CD4-positive, alpha-beta T cell (primary cell): ENCODE results near the gene CEP192. TPM values are rescaled to one million over a fixed set of nuclear protein-coding genes. Genes with fewer than 3 reads are reported as not detected.
A peak's percentile ranks its signal among the peaks of the same experiment; 100 is the strongest.

Source experiments
- ATAC-seq: fragments of 200-7000 bp; cut with Tn5 transposase; one replicate; pipeline ENCODE4 v1.10.0; 2022; ENCODE audit warnings: mild to moderate bottlenecking; ENCODE audit not compliant: poor library complexity
- CTCF ChIA-PET: fragments of 350-600 bp; sonication (Branson Sonifier 250); formaldehyde crosslinking; loops from one replicate; lab custom pipeline; 2021; ENCODE audit warnings: antibody characterized with exemption, inconsistent platforms; lab: Charles Lee
- POLR2A ChIA-PET: fragments of 350-600 bp; sonication (Branson Sonifier 250); formaldehyde crosslinking; loops from one replicate; lab custom pipeline; 2021; ENCODE audit warnings: antibody characterized with exemption, inconsistent platforms; lab: Charles Lee
- DNase-seq, 14 experiments: peaks; one replicate each; pipeline ENCODE4 v3.0.0-alpha.2; 2013 to 2020; ENCODE audit warnings: mixed read lengths in 2 of 14
- H3K27ac ChIP-seq, 2 donors: one replicate each; pipeline versions ENCODE4 v1.5.1 to v1.7.0; 2013; ENCODE audit warnings: low read length in 2 of 2, low read depth in 1 of 2, mild to moderate bottlenecking in 1 of 2
- H3K27me3 ChIP-seq, 2 experiments: 1 replicate in 1 of 2; 2 replicates in 1 of 2; pipeline versions ENCODE4 v1.6.1 to v1.7.0; 2013; ENCODE audit warnings: low read length in 2 of 2, control low read depth in 1 of 2, mild to moderate bottlenecking in 1 of 2, moderate library complexity in 1 of 2; ENCODE audit not compliant: insufficient read depth in 2 of 2, control insufficient read depth in 1 of 2
- H3K36me3 ChIP-seq: one replicate; pipeline ENCODE4 v1.6.1; 2013; ENCODE audit warnings: low read length, control low read depth; ENCODE audit not compliant: insufficient read depth
- H3K4me1 ChIP-seq: one replicate; pipeline ENCODE4 v1.6.1; 2013; ENCODE audit warnings: low read length, control low read depth; ENCODE audit not compliant: insufficient read depth
- H3K4me3 ChIP-seq: one replicate; pipeline ENCODE4 v1.5.1; 2013; ENCODE audit warnings: mild to moderate bottlenecking, low read length, moderate library complexity
- H3K9me3 ChIP-seq, 2 experiments: 1 replicate in 1 of 2; 2 replicates in 1 of 2; pipeline versions ENCODE4 v1.6.1 to v1.7.0; 2013; ENCODE audit warnings: low read length in 2 of 2, mild to moderate bottlenecking in 2 of 2, control low read depth in 1 of 2, moderate library complexity in 1 of 2; ENCODE audit not compliant: control insufficient read depth in 1 of 2, insufficient read depth in 1 of 2
- H3K27ac Mint-ChIP-seq: one replicate; pipeline ENCODE4 v1.8.0; 2020; ENCODE audit warnings: mixed read lengths
- H3K27me3 Mint-ChIP-seq: one replicate; pipeline ENCODE4 v1.8.0; 2021; ENCODE audit warnings: mixed read lengths
- H3K36me3 Mint-ChIP-seq: one replicate; pipeline ENCODE4 v1.8.0; 2021; ENCODE audit warnings: low read depth, mixed read lengths
- H3K4me1 Mint-ChIP-seq: one replicate; pipeline ENCODE4 v1.8.0; 2021; ENCODE audit warnings: low read depth, mixed read lengths
- H3K4me3 Mint-ChIP-seq: one replicate; pipeline ENCODE4 v1.8.0; 2020; ENCODE audit warnings: mild to moderate bottlenecking, mixed read lengths
- H3K9me3 Mint-ChIP-seq: one replicate; pipeline ENCODE4 v1.8.0; 2020; ENCODE audit warnings: mixed read lengths
- intact Hi-C, 2 experiments: fragments of 100-400 bp; cut with DNase I in 1 of 2; cut with micrococcal nuclease in 1 of 2; formaldehyde crosslinking; loops; one replicate each; pipeline versions ENCODE4 v1.15.1 to v1.9.0; 2023 to 2025; cut with DNase I, micrococcal nuclease
- total RNA-seq, 174 experiments: library from RNA in 2 of 174; stranded (reverse) in 2 of 174; gene quantifications; one replicate each; pipeline ENCODE4 v1.2.3 and lab custom pipeline; 2021 to 2026
- TF ChIP-seq, protein P1 (sequence below): fragments of 200-600 bp; IDR thresholded peaks from one replicate; pipeline ENCODE4 v1.8.0; 2022; ENCODE audit warnings: antibody characterized with exemption, mild to moderate bottlenecking

The CEP192 gene
- total RNA-seq, 2 experiments from 2014 or later = 23.4 to 25.0 TPM

DNA sequence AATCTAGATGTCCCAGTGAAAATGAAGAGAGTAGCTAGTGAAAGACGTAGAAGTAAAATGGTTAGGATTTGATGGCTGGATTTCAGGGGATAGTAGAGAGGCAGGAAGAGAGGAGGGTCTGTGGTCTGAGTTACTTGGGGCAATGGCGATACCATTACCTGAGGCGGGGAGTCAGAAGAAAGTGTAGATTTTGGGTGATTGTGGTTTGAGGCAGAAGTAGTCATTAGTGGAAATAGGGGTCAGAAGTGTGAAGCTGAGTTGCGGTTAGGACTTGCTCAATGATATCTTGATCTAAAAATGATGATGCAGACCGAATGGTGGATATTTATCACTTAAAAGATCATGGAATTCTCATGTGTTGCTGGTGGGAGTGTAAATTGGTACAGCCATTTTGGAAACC, 41.0 kb downstream of the CEP192 start:
- Mint-ChIP-seq H3K9me3 (no peaks in the 10 kb centered on the region), H3K27me3 (no peaks in the 10 kb centered on the region), H3K36me3 (peaks cover 87% of the 10 kb centered on the region), H3K4me3 (no peak overlapping the region), H3K4me1 (no peaks in the 10 kb centered on the region), H3K27ac (peak overlapping the region; percentile 4)
- no peaks in the 10 kb centered on the region for H3K27me3 ChIP-seq
- ChIA-PET CTCF (no interaction called here), POLR2A (no interaction called here)
- no peak overlapping the region for H3K27ac ChIP-seq
- no peaks in the 10 kb centered on the region for H3K9me3 ChIP-seq
- no peaks in the 10 kb centered on the region for H3K4me1 ChIP-seq
- TF ChIP-seq, protein P1, sequence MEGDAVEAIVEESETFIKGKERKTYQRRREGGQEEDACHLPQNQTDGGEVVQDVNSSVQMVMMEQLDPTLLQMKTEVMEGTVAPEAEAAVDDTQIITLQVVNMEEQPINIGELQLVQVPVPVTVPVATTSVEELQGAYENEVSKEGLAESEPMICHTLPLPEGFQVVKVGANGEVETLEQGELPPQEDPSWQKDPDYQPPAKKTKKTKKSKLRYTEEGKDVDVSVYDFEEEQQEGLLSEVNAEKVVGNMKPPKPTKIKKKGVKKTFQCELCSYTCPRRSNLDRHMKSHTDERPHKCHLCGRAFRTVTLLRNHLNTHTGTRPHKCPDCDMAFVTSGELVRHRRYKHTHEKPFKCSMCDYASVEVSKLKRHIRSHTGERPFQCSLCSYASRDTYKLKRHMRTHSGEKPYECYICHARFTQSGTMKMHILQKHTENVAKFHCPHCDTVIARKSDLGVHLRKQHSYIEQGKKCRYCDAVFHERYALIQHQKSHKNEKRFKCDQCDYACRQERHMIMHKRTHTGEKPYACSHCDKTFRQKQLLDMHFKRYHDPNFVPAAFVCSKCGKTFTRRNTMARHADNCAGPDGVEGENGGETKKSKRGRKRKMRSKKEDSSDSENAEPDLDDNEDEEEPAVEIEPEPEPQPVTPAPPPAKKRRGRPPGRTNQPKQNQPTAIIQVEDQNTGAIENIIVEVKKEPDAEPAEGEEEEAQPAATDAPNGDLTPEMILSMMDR = no peak
- DNase-seq (peak in 1 of 14 experiments; percentile 19), ATAC-seq (no peak)
- intact Hi-C loops = no loop called here
- no peak overlapping the region for H3K4me3 ChIP-seq
- H3K36me3 ChIP-seq = peaks cover 49% of the 10 kb centered on the region

DNA sequence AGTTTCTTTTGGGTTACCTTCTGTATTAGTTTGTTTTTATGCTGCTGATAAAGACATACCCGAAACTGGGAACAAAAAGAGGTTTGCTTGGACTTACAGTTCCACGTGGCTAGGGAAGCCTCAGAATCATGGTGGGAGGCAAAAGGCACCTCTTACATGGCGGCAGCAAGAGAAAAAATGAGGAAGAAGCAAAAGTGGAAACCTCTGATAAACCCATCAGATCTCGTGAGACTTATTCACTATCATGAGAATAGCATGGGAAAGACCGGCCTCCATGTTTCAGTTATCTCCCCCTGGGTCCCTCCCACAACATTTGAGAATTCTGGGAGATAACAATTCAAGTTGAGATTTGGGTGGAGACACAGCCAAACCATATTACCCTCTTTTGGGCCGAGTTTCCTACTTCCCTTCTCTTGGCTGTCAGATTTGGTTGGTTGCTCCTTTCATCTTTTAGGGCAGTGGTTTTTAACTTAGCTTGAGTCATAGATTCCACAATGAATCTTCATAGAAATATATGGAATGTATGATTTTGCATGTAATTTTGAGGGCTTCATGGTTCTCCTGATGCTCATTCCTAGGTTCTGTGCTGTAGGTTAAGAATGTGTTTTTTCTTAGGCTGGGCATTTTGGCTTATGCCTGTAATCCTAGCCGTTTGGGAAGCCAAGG, 44.2 kb downstream of the CEP192 start:
- no peak overlapping the region for H3K4me3 Mint-ChIP-seq
- peaks cover 43% of the 10 kb centered on the region for H3K36me3 ChIP-seq
- no peak overlapping the region for H3K27ac ChIP-seq
- H3K27ac Mint-ChIP-seq = no peak overlapping the region
- peaks cover 3% of the 10 kb centered on the region for H3K4me1 ChIP-seq
- no peaks in the 10 kb centered on the region for H3K4me1 Mint-ChIP-seq
- no peaks in the 10 kb centered on the region for H3K27me3 Mint-ChIP-seq
- no peak overlapping the region for H3K4me3 ChIP-seq
- peaks cover 85% of the 10 kb centered on the region for H3K36me3 Mint-ChIP-seq
- H3K9me3 Mint-ChIP-seq = no peaks in the 10 kb centered on the region
- DNase-seq = no peak
- POLR2A ChIA-PET = no interaction called here
- ATAC-seq = no peak
- TF ChIP-seq, protein P1 = no peak
- intact Hi-C loops = no loop called here
- H3K9me3 ChIP-seq = no peaks in the 10 kb centered on the region
- H3K27me3 ChIP-seq = no peaks in the 10 kb centered on the region
- CTCF ChIA-PET = interaction anchor here (1.2 kb wide), 1 partner anchor 12 kb away, joined by 3 read pairs; no protein-coding TSS in a partner anchor

DNA sequence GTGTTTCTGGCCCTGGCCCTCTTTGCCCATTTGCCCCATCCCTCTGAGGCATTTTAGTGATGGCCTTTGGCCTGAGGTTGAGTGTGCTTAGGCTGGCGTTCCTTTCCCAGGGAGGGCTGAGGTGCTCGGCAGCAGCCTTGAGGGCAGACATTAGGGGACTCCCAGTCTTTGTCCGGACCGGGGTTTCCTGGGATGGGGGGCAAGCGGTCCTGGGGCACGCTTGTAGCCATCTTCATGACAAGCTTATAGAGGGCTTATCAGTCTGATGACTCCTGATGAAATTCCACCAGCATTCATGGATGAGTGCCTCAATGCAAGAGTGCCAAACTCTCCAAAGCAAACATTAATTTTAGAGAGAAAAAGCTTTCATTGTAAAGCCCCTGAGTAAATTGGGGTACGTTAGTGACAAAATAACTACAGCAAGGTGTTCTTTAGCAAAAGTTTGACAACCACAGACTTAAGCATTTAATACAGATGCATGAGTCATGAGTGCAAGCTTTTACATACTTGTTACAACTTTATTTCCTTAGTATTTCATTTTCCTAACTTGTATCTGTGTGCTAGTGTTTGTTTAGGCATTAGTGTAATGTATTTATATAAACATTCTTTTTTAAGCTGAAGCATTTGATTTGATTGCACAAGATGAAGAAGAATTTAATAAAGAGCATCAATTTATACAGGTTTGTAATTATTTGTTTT, 45.6 kb downstream of the CEP192 start:
- ATAC-seq = no peak
- Mint-ChIP-seq H3K9me3 (no peaks in the 10 kb centered on the region), H3K27me3 (no peaks in the 10 kb centered on the region), H3K27ac (no peak overlapping the region), H3K4me1 (no peaks in the 10 kb centered on the region), H3K4me3 (no peak overlapping the region), H3K36me3 (peaks cover 88% of the 10 kb centered on the region)
- Histone ChIP-seq H3K27me3 (no peaks in the 10 kb centered on the region), H3K9me3 (no peaks in the 10 kb centered on the region), H3K4me3 (no peak overlapping the region), H3K27ac (no peak overlapping the region), H3K36me3 (peaks cover 41% of the 10 kb centered on the region), H3K4me1 (peaks cover 3% of the 10 kb centered on the region)
- ChIA-PET POLR2A (no interaction called here), CTCF (no interaction called here)
- intact Hi-C loops = no loop called here
- DNase-seq = no peak
- TF ChIP-seq, protein P1 = no peak
